CD14-positive monocyte (primary cell): ENCODE data around the gene ADK. TPM values are rescaled to one million over a fixed set of nuclear protein-coding genes. Genes with fewer than 3 reads are reported as not detected.

Source experiments
- DNase-seq, 3 donors: peaks; one replicate each; pipeline ENCODE4 v3.0.0-alpha.2; 2011 to 2022
- H2AFZ ChIP-seq: 2 replicates; pipeline ENCODE4 v1.6.0; 2012; ENCODE audit warnings: mild to moderate bottlenecking, low read depth, low read length, inconsistent platforms; ENCODE audit not compliant: insufficient read depth, poor library complexity, severe bottlenecking
- H3K27ac ChIP-seq, 2 donors: 1 replicate in 1 of 2; 2 replicates in 1 of 2; pipeline ENCODE4 v1.5.1; 2012 to 2013; ENCODE audit warnings: low read length in 2 of 2, control low read depth in 1 of 2, inconsistent platforms in 1 of 2, low read depth in 1 of 2, mild to moderate bottlenecking in 1 of 2
- H3K27me3 ChIP-seq, 2 donors: one replicate each; pipeline versions ENCODE4 v1.6.0 to v1.6.1; 2011 to 2013; ENCODE audit warnings: low read length in 2 of 2; ENCODE audit not compliant: control insufficient read depth in 2 of 2, insufficient read depth in 2 of 2
- H3K36me3 ChIP-seq, 2 donors: replicated peaks in 1 of 2; 1 replicate in 1 of 2; 2 replicates in 1 of 2; pipeline versions ENCODE4 v1.5.1 to v1.6.1; 2012 to 2013; ENCODE audit warnings: low read length in 2 of 2, control low read depth in 1 of 2, inconsistent platforms in 1 of 2, mild to moderate bottlenecking in 1 of 2; ENCODE audit not compliant: insufficient read depth in 2 of 2, control insufficient read depth in 1 of 2
- H3K4me1 ChIP-seq, 2 donors: 1 replicate in 1 of 2; 2 replicates in 1 of 2; pipeline versions ENCODE4 v1.5.1 to v1.6.1; 2012 to 2013; ENCODE audit warnings: low read length in 2 of 2, control low read depth in 1 of 2, inconsistent platforms in 1 of 2, mild to moderate bottlenecking in 1 of 2, moderate library complexity in 1 of 2; ENCODE audit not compliant: insufficient read depth in 2 of 2, control insufficient read depth in 1 of 2
- H3K4me2 ChIP-seq: replicated peaks from 2 replicates; pipeline ENCODE3; 2012; ENCODE audit warnings: low read length, moderate library complexity, mild to moderate bottlenecking; ENCODE audit not compliant: poor library complexity, severe bottlenecking; ENCODE audit errors: extremely low read depth
- H3K4me3 ChIP-seq, 3 experiments: fragments of 200-600 bp in 1 of 3; sonication (generic) in 1 of 3; replicated peaks in 1 of 3; 1 replicate in 2 of 3; 2 replicates in 1 of 3; pipeline ENCODE4 v1.5.1; 2011 to 2013; ENCODE audit warnings: low read length in 3 of 3, mild to moderate bottlenecking in 3 of 3, control low read depth in 2 of 3, low read depth in 2 of 3, inconsistent platforms in 1 of 3, moderate library complexity in 1 of 3
- H3K79me2 ChIP-seq: 2 replicates; pipeline ENCODE4 v1.6.0; 2012; ENCODE audit warnings: mild to moderate bottlenecking, control low read depth, inconsistent platforms, low read length, moderate library complexity; ENCODE audit not compliant: insufficient read depth
- H3K9ac ChIP-seq: 2 replicates; pipeline ENCODE4 v1.6.0; 2017; ENCODE audit warnings: low read length, mild to moderate bottlenecking; ENCODE audit not compliant: insufficient read depth, poor library complexity, severe bottlenecking
- H3K9me3 ChIP-seq, 2 donors: replicated peaks in 1 of 2; 1 replicate in 1 of 2; 2 replicates in 1 of 2; pipeline versions ENCODE4 v1.5.1 to v1.6.1; 2012 to 2013; ENCODE audit warnings: low read length in 2 of 2, control low read depth in 1 of 2; ENCODE audit not compliant: control insufficient read depth in 1 of 2, insufficient read depth in 1 of 2
- H4K20me1 ChIP-seq: 2 replicates; pipeline ENCODE4 v1.6.0; 2012; ENCODE audit warnings: mild to moderate bottlenecking, low read length, control low read depth, moderate library complexity; ENCODE audit not compliant: insufficient read depth
- H3K27ac Mint-ChIP-seq, 7 donors: one replicate each; pipeline ENCODE4 v1.8.0; 2020; ENCODE audit warnings: mild to moderate bottlenecking in 7 of 7, mixed read lengths in 7 of 7, moderate library complexity in 6 of 7, inconsistent platforms in 2 of 7
- H3K27me3 Mint-ChIP-seq, 3 donors: one replicate each; pipeline ENCODE4 v1.8.0; 2021 to 2022; ENCODE audit warnings: low read depth in 3 of 3, mild to moderate bottlenecking in 3 of 3, mixed read lengths in 3 of 3, moderate library complexity in 3 of 3, inconsistent platforms in 1 of 3
- H3K36me3 Mint-ChIP-seq, 2 donors: one replicate each; pipeline ENCODE4 v1.8.0; 2020; ENCODE audit warnings: mixed read lengths in 2 of 2, inconsistent platforms in 1 of 2, mild to moderate bottlenecking in 1 of 2
- H3K4me1 Mint-ChIP-seq: one replicate; pipeline ENCODE4 v1.8.0; 2020; ENCODE audit warnings: mild to moderate bottlenecking, mixed read lengths
- H3K4me3 Mint-ChIP-seq, 2 donors: one replicate each; pipeline ENCODE4 v1.8.0; 2020; ENCODE audit warnings: mild to moderate bottlenecking in 2 of 2, mixed read lengths in 2 of 2, moderate library complexity in 1 of 2
- H3K9me3 Mint-ChIP-seq, 7 donors: one replicate each; pipeline ENCODE4 v1.8.0; 2020 to 2022; ENCODE audit warnings: mixed read lengths in 7 of 7, mild to moderate bottlenecking in 6 of 7, moderate library complexity in 6 of 7, inconsistent platforms in 2 of 7
- WGBS: methylation state at CpG from one replicate; pipeline ENCODE4 v1.1.5; 2013; ENCODE audit warnings: missing lambda C conversion rate; ENCODE audit not compliant: insufficient coverage; 5-methylcytosine and 5-hydroxymethylcytosine counted together
- intact Hi-C, 2 donors: fragments of 100-400 bp; cut with micrococcal nuclease; formaldehyde crosslinking; loops; one replicate each; pipeline versions ENCODE4 v1.15.0 to v1.15.1; 2023
- polyA plus RNA-seq, 3 donors: library from polyadenylated mRNA; depleted of rRNA in 1 of 3; unstranded in 2 of 3; stranded (reverse) in 1 of 3; fragments of 300-500 nt in 2 of 3; fragments of >200 nt in 1 of 3; fragmentation: Illumina TruSeq in 2 of 3; gene quantifications; 1 replicate in 2 of 3; 2 replicates in 1 of 3; pipeline ENCODE4 v1.2.3, GENCODE V29; 2012 to 2021
- TF ChIP-seq, protein P1 (sequence below): fragments of 200-600 bp; IDR thresholded peaks from one replicate; pipeline ENCODE4 v1.8.0; 2022; ENCODE audit warnings: antibody characterized with exemption, mild to moderate bottlenecking

Gene ADK
- polyA plus RNA-seq, 3 donors, result 6.4 to 38.2 (median 35.7) TPM

DNA sequence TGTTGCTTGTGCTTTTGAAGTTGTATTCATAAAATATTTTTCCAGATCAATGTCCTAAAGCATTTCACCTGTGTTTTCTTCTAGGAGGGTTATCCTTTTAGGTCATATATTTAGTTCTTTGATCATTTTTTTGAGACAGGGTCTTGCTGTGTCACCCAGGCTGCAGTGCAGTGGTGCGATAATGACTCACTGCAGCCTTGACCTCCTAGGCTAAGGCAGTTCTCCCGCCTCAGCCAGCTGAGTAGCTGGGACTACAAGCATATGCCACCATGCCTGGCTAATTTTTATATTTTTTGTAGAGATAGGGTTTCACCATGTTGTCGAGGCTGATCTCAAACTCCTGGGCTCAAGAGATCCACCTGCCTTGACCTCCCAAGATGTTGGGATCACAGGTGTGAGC is 359.6 kb downstream of the ADK start:
- peaks cover 23 to 50% of the 10 kb centered on the region in 2 donors for H3K36me3 Mint-ChIP-seq

DNA sequence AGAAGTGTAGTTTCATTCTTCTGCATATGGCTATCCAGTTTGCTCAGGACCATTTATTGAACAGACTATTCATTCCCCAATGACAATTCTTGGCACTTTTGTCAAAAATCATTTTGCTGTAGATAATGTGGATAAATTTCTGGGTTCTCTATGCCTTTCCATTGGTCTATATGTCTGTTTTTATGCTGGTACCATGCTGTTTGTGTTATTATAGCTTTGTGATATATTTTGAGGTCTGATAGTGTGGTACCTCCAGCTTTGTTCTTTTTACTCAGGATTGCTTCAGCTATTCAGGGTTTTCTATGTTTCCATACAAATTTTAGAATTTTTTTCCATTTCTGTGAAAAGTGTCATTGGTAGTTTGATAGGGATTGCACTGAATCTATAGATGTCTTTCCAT is 360.0 kb downstream of the ADK start:
- TF ChIP-seq, protein P1, sequence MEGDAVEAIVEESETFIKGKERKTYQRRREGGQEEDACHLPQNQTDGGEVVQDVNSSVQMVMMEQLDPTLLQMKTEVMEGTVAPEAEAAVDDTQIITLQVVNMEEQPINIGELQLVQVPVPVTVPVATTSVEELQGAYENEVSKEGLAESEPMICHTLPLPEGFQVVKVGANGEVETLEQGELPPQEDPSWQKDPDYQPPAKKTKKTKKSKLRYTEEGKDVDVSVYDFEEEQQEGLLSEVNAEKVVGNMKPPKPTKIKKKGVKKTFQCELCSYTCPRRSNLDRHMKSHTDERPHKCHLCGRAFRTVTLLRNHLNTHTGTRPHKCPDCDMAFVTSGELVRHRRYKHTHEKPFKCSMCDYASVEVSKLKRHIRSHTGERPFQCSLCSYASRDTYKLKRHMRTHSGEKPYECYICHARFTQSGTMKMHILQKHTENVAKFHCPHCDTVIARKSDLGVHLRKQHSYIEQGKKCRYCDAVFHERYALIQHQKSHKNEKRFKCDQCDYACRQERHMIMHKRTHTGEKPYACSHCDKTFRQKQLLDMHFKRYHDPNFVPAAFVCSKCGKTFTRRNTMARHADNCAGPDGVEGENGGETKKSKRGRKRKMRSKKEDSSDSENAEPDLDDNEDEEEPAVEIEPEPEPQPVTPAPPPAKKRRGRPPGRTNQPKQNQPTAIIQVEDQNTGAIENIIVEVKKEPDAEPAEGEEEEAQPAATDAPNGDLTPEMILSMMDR, result no peak
- no peak overlapping the region for H2AFZ ChIP-seq
- H3K4me3 ChIP-seq, result no peak overlapping the region
- no peaks in the 10 kb centered on the region for H4K20me1 ChIP-seq
- no peak for DNase-seq
- intact Hi-C loops, result no loop called here
- H3K9ac ChIP-seq, result no peak overlapping the region
- H3K4me3 Mint-ChIP-seq, result no peak overlapping the region
- H3K27me3 ChIP-seq, result no peaks in the 10 kb centered on the region
- no peak overlapping the region for H3K4me2 ChIP-seq
- H3K27me3 Mint-ChIP-seq, result no peaks in the 10 kb centered on the region
- H3K36me3 Mint-ChIP-seq, result peaks cover 23 to 49% of the 10 kb centered on the region in 2 donors
- peaks cover 0 to 5% of the 10 kb centered on the region in 2 donors for H3K36me3 ChIP-seq
- H3K79me2 ChIP-seq, result no peaks in the 10 kb centered on the region
- no peaks in the 10 kb centered on the region for H3K4me1 ChIP-seq
- no peaks in the 10 kb centered on the region for H3K4me1 Mint-ChIP-seq
- no peak overlapping the region for H3K27ac ChIP-seq
- H3K9me3 Mint-ChIP-seq, result peaks cover 28 to 50% (median 38%) of the 10 kb centered on the region in 7 donors
- no peak overlapping the region for H3K27ac Mint-ChIP-seq
- H3K9me3 ChIP-seq, result peaks cover 20 to 32% of the 10 kb centered on the region in 2 donors

More for the DNA sequence above, 359.6 kb downstream of the ADK start:
- Mint-ChIP-seq H3K4me1 (no peaks in the 10 kb centered on the region), H3K9me3 (peaks cover 31 to 50% (median 38%) of the 10 kb centered on the region in 7 donors), H3K4me3 (no peak overlapping the region), H3K27ac (no peak overlapping the region), H3K27me3 (no peaks in the 10 kb centered on the region)
- Histone ChIP-seq H4K20me1 (no peaks in the 10 kb centered on the region), H3K9ac (no peak overlapping the region), H3K9me3 (peaks cover 17 to 32% of the 10 kb centered on the region in 2 donors), H3K27ac (no peak overlapping the region), H3K79me2 (no peaks in the 10 kb centered on the region), H3K27me3 (no peaks in the 10 kb centered on the region), H2AFZ (no peak overlapping the region), H3K4me2 (no peak overlapping the region), H3K4me1 (no peaks in the 10 kb centered on the region), H3K36me3 (peaks cover 0 to 5% of the 10 kb centered on the region in 2 donors), H3K4me3 (no peak overlapping the region)
- WGBS, result 100% methylated on average over 1 of the region's 3 CpGs
- TF ChIP-seq, protein P1, result no peak
- no peak for DNase-seq
- intact Hi-C loops, result no loop called here
